ENCODE results near the gene OPCML.

Gene OPCML

DNA sequence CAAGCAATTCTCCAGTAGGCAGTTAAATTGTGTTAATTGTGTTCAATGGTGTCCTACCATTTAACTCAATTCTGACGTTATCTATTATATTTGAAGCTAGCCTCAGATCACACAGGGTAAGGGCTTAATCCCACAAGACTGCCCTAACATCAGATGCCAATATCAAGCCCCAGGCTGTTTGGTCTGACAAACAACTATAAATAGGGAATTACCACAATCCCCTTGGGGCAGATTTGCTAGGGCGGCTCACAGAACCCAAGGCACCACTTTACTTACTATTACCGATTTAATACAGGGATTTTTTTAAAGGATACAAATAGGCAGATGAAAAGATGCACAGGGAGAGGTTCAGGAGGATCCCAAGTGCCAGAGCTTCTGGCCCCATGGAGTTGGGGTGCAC, 678.4 kb downstream of the OPCML start:
- no peak overlapping the region for H3K9ac ChIP-seq (ENCODE audit: low read length)
- H3K27me3 ChIP-seq (ENCODE audit: control insufficient read depth, insufficient read depth, low read length): no peaks in the 10 kb centered on the region
- H3K4me3 ChIP-seq (ENCODE audit: low read depth, low read length): no peak overlapping the region
- H3K36me3 ChIP-seq (ENCODE audit: control insufficient read depth, insufficient read depth, low read length): no peaks in the 10 kb centered on the region
- peaks cover 14% of the 10 kb centered on the region; the same call in 1 of the 2 replicates for H3K4me1 ChIP-seq (ENCODE audit: control insufficient read depth, insufficient read depth, low read length)
- peaks cover 20% of the 10 kb centered on the region for H3K9me3 ChIP-seq (ENCODE audit: control insufficient read depth, insufficient read depth, low read depth, low read length)
- no peak overlapping the region for H3K27ac ChIP-seq (ENCODE audit: low read depth, low read length)

DNA sequence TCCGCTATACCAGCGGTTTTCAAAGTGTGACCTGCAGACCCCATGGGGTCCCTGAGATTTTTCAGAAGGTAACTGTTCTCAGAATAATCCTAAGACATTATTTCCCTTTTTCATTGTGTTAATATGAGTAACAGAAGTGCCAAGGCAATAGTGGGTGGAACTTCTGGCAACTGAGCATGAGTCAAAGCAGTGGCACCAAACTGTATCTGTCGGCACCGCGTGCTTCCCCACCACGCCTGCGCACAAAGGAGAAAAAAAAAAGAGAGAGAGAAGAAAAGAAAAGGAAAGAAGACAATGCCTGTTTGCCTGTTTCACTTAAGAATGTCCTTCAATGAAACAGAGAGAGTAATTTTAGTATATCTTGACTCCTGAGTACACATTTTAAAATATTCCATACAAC, 679.9 kb downstream of the OPCML start:
- Histone ChIP-seq H3K27ac (ENCODE audit: low read depth, low read length) (no peak overlapping the region), H3K9me3 (ENCODE audit: control insufficient read depth, insufficient read depth, low read depth, low read length) (peaks cover 20% of the 10 kb centered on the region), H3K9ac (ENCODE audit: low read length) (no peak overlapping the region), H3K36me3 (ENCODE audit: control insufficient read depth, insufficient read depth, low read length) (no peaks in the 10 kb centered on the region), H3K4me3 (ENCODE audit: low read depth, low read length) (no peak overlapping the region), H3K4me1 (ENCODE audit: control insufficient read depth, insufficient read depth, low read length) (peaks cover 3% of the 10 kb centered on the region; the same call in 1 of the 2 replicates), H3K27me3 (ENCODE audit: control insufficient read depth, insufficient read depth, low read length) (no peaks in the 10 kb centered on the region)

DNA sequence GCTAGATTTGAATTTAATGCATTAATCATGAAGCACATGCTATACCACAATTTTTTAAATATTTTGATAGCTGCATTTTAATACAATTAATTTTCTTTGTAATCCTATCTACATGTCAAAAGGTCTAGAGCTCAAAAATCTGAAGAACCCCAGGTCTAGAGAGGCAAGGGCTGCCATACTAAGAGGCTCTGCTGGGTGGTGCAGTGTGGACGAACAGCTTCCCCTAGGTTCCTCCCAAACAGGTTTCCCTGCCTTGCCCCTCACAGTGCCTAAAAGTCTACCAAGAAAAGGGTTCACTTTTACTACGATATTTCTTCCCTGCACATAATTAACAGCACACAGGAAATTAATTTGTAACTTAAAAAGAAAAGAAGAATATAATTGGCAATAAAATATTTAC, 681.1 kb downstream of the OPCML start:
- Histone ChIP-seq H3K9ac (ENCODE audit: low read length) (no peak overlapping the region), H3K9me3 (ENCODE audit: control insufficient read depth, insufficient read depth, low read depth, low read length) (peaks cover 17% of the 10 kb centered on the region), H3K4me1 (ENCODE audit: control insufficient read depth, insufficient read depth, low read length) (peaks cover 3% of the 10 kb centered on the region; the same call in 1 of the 2 replicates), H3K27ac (ENCODE audit: low read depth, low read length) (no peak overlapping the region), H3K4me3 (ENCODE audit: low read depth, low read length) (no peak overlapping the region), H3K27me3 (ENCODE audit: control insufficient read depth, insufficient read depth, low read length) (no peaks in the 10 kb centered on the region), H3K36me3 (ENCODE audit: control insufficient read depth, insufficient read depth, low read length) (no peaks in the 10 kb centered on the region)

DNA sequence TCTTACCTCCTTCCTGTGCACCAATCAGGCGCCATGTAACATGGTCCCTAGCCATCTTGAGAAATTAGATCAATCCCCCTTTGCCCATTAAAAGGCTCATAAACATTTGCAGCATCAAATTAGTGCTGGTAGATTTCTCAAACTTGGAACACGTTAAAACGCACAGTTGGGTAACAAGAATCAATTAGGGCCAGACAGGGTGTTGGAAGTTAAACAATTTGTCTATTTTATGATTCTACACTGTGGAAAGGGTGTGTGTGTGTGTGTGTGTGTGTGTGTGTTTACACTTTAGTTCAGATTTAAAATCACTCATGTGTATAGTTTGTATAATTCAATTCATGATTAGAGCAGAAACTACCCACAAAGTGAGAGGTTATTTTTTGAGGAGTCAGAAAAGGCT, 682.0 kb downstream of the OPCML start:
- Histone ChIP-seq H3K27me3 (ENCODE audit: control insufficient read depth, insufficient read depth, low read length) (no peaks in the 10 kb centered on the region), H3K4me3 (ENCODE audit: low read depth, low read length) (no peak overlapping the region), H3K27ac (ENCODE audit: low read depth, low read length) (no peak overlapping the region), H3K9me3 (ENCODE audit: control insufficient read depth, insufficient read depth, low read depth, low read length) (peaks cover 7% of the 10 kb centered on the region), H3K9ac (ENCODE audit: low read length) (no peak overlapping the region), H3K4me1 (ENCODE audit: control insufficient read depth, insufficient read depth, low read length) (peaks cover 3% of the 10 kb centered on the region; the same call in 1 of the 2 replicates), H3K36me3 (ENCODE audit: control insufficient read depth, insufficient read depth, low read length) (no peaks in the 10 kb centered on the region)

DNA sequence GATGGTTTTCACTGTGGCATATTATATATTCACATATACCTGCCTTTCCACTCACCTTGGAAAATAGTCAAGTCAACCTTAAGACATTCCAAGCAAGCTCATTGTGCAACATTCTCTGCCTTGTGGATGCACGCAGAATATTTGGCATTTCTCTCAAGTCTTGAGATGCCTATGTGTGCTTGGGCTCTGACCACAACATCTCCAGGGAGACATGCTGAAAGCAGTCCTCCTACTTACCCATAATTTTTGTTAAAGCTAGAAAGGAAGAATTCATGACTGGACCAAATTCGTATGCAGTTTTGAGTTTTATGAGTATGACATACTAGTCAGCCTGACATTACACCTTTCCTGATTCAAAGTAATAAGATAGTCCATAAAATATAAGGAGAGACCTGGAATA, 684.0 kb downstream of the OPCML start:
- H3K4me3 ChIP-seq (ENCODE audit: low read depth, low read length): no peak overlapping the region
- H3K4me1 ChIP-seq (ENCODE audit: control insufficient read depth, insufficient read depth, low read length): no peaks in the 10 kb centered on the region
- H3K27ac ChIP-seq (ENCODE audit: low read depth, low read length): no peak overlapping the region
- H3K9me3 ChIP-seq (ENCODE audit: control insufficient read depth, insufficient read depth, low read depth, low read length): no peaks in the 10 kb centered on the region
- no peaks in the 10 kb centered on the region for H3K27me3 ChIP-seq (ENCODE audit: control insufficient read depth, insufficient read depth, low read length)
- H3K36me3 ChIP-seq (ENCODE audit: control insufficient read depth, insufficient read depth, low read length): no peaks in the 10 kb centered on the region
- H3K9ac ChIP-seq (ENCODE audit: low read length): no peak overlapping the region

DNA sequence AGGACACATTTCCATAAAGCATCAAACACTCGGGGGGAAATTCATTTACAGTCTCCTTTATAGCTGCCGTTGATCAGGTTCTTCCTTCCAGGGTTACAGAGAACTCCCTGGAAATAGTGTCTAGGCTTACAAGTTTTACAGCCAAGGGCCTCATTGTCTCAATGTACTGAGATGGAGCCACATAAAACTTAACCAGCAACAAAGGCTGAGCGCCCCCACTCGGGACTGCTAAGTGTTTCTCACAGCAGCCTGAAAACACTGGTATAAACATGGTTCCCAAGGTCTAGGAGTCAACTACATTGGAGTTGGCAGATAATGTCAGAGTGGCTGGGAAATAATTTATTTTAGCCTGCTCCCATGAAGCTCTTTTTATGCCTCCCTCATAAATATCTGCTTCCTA, 686.2 kb downstream of the OPCML start:
- H3K9me3 ChIP-seq (ENCODE audit: control insufficient read depth, insufficient read depth, low read depth, low read length): no peaks in the 10 kb centered on the region
- H3K27ac ChIP-seq (ENCODE audit: low read depth, low read length): no peak overlapping the region
- H3K9ac ChIP-seq (ENCODE audit: low read length): no peak overlapping the region
- no peaks in the 10 kb centered on the region for H3K36me3 ChIP-seq (ENCODE audit: control insufficient read depth, insufficient read depth, low read length)
- H3K4me1 ChIP-seq (ENCODE audit: control insufficient read depth, insufficient read depth, low read length): peaks cover 3% of the 10 kb centered on the region; the same call in 1 of the 2 replicates
- no peak overlapping the region for H3K4me3 ChIP-seq (ENCODE audit: low read depth, low read length)
- no peaks in the 10 kb centered on the region for H3K27me3 ChIP-seq (ENCODE audit: control insufficient read depth, insufficient read depth, low read length)

DNA sequence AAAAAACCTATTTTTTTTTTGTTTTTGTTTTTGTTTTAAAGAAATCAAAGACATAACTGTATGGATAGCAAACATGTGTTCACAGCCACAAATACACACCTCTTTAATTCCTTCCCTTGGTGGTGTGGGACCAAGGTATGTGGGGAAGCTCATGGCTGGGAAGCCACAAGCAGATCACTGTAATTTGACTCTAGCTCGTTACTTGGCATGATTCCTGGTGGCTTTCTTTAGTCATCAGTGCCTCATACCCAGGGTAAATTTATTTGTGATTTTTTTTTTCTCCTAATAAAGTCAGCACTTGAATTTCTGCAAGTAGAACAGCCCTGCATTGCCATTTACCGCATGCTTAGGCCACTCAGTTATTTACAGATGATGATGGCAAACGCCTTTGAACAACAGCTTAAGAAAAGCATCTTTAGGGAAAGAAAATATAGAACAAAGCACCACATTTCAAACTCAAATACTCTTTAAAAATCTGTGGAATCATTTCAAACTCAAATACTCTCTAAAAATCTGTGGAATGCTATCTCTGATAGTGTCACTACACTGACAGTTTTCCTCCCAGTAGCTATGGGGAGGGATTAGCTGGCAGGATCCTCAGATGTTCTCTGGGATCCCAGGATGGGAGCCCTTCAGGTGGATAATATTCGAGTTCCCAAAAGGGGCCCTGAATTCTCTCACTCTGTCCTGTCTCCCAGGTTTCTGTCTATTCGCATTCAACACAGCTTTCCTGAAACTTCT, 687.2 kb downstream of the OPCML start:
- no peaks in the 10 kb centered on the region for H3K36me3 ChIP-seq (ENCODE audit: control insufficient read depth, insufficient read depth, low read length)
- H3K9ac ChIP-seq (ENCODE audit: low read length): no peak overlapping the region
- H3K4me3 ChIP-seq (ENCODE audit: low read depth, low read length): no peak overlapping the region
- H3K27me3 ChIP-seq (ENCODE audit: control insufficient read depth, insufficient read depth, low read length): no peaks in the 10 kb centered on the region
- H3K27ac ChIP-seq (ENCODE audit: low read depth, low read length): no peak overlapping the region
- peaks cover 6% of the 10 kb centered on the region; the same call in 1 of the 2 replicates for H3K4me1 ChIP-seq (ENCODE audit: control insufficient read depth, insufficient read depth, low read length)
- H3K9me3 ChIP-seq (ENCODE audit: control insufficient read depth, insufficient read depth, low read depth, low read length): no peaks in the 10 kb centered on the region

DNA sequence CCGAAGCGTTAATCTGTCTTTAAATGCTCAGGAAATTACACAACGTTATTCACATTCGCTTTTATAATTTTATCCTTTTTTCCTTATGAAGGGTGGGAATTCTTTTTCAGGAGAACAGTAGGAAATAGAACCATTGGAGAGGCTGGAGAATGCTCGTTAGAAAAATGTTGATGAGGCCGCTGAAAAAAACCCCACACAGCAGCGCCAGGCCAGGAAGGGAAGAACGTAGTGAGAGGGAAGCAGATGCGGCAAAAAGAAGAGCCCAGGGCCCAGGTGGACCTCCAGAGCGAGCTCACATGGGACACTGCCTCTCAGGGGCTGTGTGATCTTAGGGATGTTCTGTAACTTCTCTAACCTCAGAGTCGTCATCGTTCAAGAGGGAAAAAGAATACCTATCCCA, 691.6 kb downstream of the OPCML start:
- Histone ChIP-seq H3K27ac (ENCODE audit: low read depth, low read length) (no peak overlapping the region), H3K9me3 (ENCODE audit: control insufficient read depth, insufficient read depth, low read depth, low read length) (no peaks in the 10 kb centered on the region), H3K4me1 (ENCODE audit: control insufficient read depth, insufficient read depth, low read length) (peaks cover 13% of the 10 kb centered on the region; the same call in 1 of the 2 replicates), H3K27me3 (ENCODE audit: control insufficient read depth, insufficient read depth, low read length) (no peaks in the 10 kb centered on the region), H3K4me3 (ENCODE audit: low read depth, low read length) (no peak overlapping the region), H3K9ac (ENCODE audit: low read length) (no peak overlapping the region), H3K36me3 (ENCODE audit: control insufficient read depth, insufficient read depth, low read length) (no peaks in the 10 kb centered on the region)

DNA sequence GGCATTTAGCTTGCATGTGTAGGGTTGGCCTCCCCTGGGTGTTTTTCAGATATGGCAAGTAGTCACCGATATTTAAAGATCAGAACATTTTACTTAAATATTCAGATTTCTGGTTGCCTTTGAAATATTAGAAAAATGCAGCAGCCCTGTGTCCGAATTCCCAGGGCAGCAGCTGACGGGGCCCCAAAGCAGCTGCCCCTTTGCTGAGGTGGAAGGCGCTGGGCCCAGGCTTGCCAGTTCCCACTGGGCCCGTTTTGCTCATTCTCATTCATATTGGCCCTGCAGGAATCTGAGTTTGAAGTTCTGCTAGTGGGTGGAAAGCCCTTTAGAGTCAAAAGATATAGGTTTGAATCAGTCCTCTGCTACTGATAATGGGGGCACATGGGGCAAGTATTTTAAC, 692.1 kb downstream of the OPCML start:
- H3K27me3 ChIP-seq (ENCODE audit: control insufficient read depth, insufficient read depth, low read length): no peaks in the 10 kb centered on the region
- no peak overlapping the region for H3K4me3 ChIP-seq (ENCODE audit: low read depth, low read length)
- H3K27ac ChIP-seq (ENCODE audit: low read depth, low read length): no peak overlapping the region
- H3K9me3 ChIP-seq (ENCODE audit: control insufficient read depth, insufficient read depth, low read depth, low read length): no peaks in the 10 kb centered on the region
- no peak overlapping the region for H3K9ac ChIP-seq (ENCODE audit: low read length)
- H3K36me3 ChIP-seq (ENCODE audit: control insufficient read depth, insufficient read depth, low read length): no peaks in the 10 kb centered on the region
- peaks cover 13% of the 10 kb centered on the region; the same call in 1 of the 2 replicates for H3K4me1 ChIP-seq (ENCODE audit: control insufficient read depth, insufficient read depth, low read length)

DNA sequence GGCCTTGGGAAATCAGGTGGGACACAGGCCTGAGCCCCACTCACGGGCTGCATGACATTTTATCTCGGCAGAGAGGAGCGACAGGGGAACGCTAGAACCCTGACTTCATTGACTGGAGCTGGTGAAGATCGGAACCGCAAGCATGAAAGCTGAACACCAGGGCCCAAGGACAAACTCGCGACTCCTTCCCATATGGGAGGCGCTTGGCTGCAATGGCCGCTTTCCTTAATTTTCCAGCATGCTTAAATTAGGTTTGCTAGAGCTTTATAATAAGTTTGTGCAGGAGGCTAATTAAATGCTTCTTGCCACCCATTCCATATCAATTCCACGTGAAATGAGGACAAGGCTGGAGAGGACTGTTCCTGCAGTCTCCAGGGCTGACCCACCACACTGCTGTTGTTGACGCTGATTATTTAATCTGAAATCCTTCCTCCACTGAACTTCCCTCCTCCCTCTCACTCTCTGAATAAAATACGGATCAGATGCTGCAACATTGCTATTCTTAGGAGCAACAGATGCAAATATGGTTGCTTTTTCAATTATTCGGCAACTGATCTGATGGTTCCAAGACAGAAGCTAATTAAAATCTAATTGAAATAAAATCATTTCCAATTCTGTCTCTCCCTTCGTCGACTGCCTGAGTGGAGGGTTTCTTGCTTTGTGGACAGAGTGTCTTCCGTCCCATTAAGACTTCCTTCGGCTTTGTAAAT, 692.9 kb downstream of the OPCML start:
- Histone ChIP-seq H3K9me3 (ENCODE audit: control insufficient read depth, insufficient read depth, low read depth, low read length) (no peaks in the 10 kb centered on the region), H3K27ac (ENCODE audit: low read depth, low read length) (no peak overlapping the region), H3K27me3 (ENCODE audit: control insufficient read depth, insufficient read depth, low read length) (no peaks in the 10 kb centered on the region), H3K36me3 (ENCODE audit: control insufficient read depth, insufficient read depth, low read length) (no peaks in the 10 kb centered on the region), H3K4me1 (ENCODE audit: control insufficient read depth, insufficient read depth, low read length) (peaks cover 13% of the 10 kb centered on the region; the same call in 1 of the 2 replicates), H3K4me3 (ENCODE audit: low read depth, low read length) (no peak overlapping the region), H3K9ac (ENCODE audit: low read length) (no peak overlapping the region)

DNA sequence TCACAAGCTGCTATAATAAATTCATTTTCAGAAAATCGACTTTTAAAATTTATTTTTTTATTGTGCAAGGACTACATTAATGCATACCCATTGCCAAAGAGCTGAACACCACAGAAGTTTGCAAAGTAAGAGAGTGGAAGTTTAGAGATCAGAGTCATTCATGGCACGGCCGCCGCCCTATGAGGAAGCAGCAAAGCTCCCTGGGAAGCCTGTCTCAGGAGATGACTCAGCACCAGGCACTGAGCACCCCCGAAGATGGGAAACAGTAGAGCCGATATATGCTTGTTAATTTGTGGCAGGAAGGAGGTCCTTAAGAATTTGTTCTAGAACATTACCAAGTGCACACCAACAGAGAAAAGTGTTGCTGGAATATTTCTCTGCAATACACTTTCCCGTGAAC, 693.7 kb downstream of the OPCML start:
- Histone ChIP-seq H3K27me3 (ENCODE audit: control insufficient read depth, insufficient read depth, low read length) (no peaks in the 10 kb centered on the region), H3K36me3 (ENCODE audit: control insufficient read depth, insufficient read depth, low read length) (no peaks in the 10 kb centered on the region), H3K9me3 (ENCODE audit: control insufficient read depth, insufficient read depth, low read depth, low read length) (no peaks in the 10 kb centered on the region), H3K9ac (ENCODE audit: low read length) (no peak overlapping the region), H3K27ac (ENCODE audit: low read depth, low read length) (no peak overlapping the region), H3K4me3 (ENCODE audit: low read depth, low read length) (no peak overlapping the region), H3K4me1 (ENCODE audit: control insufficient read depth, insufficient read depth, low read length) (peaks cover 13% of the 10 kb centered on the region; the same call in 1 of the 2 replicates)
